HEK293 (cell line): ENCODE data around the gene HOXA11.
A peak's percentile ranks its signal among the peaks of the same experiment; 100 is the strongest.

Experiments used
- HOXD13 ChIP-seq: sonication (generic); formaldehyde crosslinking; IDR thresholded peaks from 2 replicates; pipeline ENCODE4 v1.8.0; 2022; ENCODE audit warnings: missing genetic modification reagents, borderline replicate concordance
- SCRT2 ChIP-seq: fragments of 450-650 bp; formaldehyde crosslinking; IDR thresholded peaks from 2 replicates; pipeline ENCODE4 v1.5.1; 2016; ENCODE audit warnings: missing biosample characterization, missing genetic modification characterization
- TRIM28 ChIP-seq: IDR thresholded peaks from 2 replicates; pipeline ENCODE4 v1.6.1; 2011; ENCODE audit warnings: low read length, control low read depth, borderline replicate concordance
- YY2 ChIP-seq: fragments of 450-650 bp; formaldehyde crosslinking; IDR thresholded peaks from 2 replicates; pipeline ENCODE4 v1.5.1; 2016; ENCODE audit warnings: missing biosample characterization, missing genetic modification characterization
- ZBTB1 ChIP-seq: fragments of 450-650 bp; formaldehyde crosslinking; IDR thresholded peaks from 2 replicates; pipeline ENCODE4 v1.5.1; 2016; ENCODE audit warnings: missing biosample characterization, missing genetic modification characterization
- ZNF138 ChIP-seq: fragments of 450-650 bp; formaldehyde crosslinking; IDR thresholded peaks from 2 replicates; pipeline ENCODE4 v1.5.1; 2016; ENCODE audit warnings: missing biosample characterization, missing genetic modification characterization, borderline replicate concordance
- ZNF202 ChIP-seq: fragments of 450-650 bp; formaldehyde crosslinking; IDR thresholded peaks from 2 replicates; pipeline ENCODE4 v1.5.1; 2016; ENCODE audit warnings: missing biosample characterization, missing genetic modification characterization, borderline replicate concordance
- ZNF24 ChIP-seq: fragments of 450-650 bp; formaldehyde crosslinking; IDR thresholded peaks from 2 replicates; pipeline ENCODE4 v1.5.1; 2016; ENCODE audit warnings: missing biosample characterization, missing genetic modification characterization
- ZNF274 ChIP-seq, 2 experiments: fragments of 200-500 bp in 1 of 2; fragments of 450-650 bp in 1 of 2; sonication (Bioruptor generic) in 1 of 2; formaldehyde crosslinking in 1 of 2; IDR thresholded peaks; 2 replicates each; pipeline versions ENCODE4 v1.5.1 to v1.6.1; 2014 to 2016; ENCODE audit warnings: borderline replicate concordance in 1 of 2, inconsistent platforms in 1 of 2, low read length in 1 of 2, missing biosample characterization in 1 of 2, missing genetic modification characterization in 1 of 2
- ZNF311 ChIP-seq: fragments of 450-650 bp; formaldehyde crosslinking; IDR thresholded peaks from 2 replicates; pipeline ENCODE4 v1.5.1; 2017; ENCODE audit warnings: missing biosample characterization, missing genetic modification characterization, borderline replicate concordance
- ZNF473 ChIP-seq: fragments of 450-650 bp; formaldehyde crosslinking; IDR thresholded peaks from 2 replicates; pipeline ENCODE4 v1.5.1; 2017; ENCODE audit warnings: missing biosample characterization, missing genetic modification characterization
- ZNF555 ChIP-seq: fragments of 450-650 bp; formaldehyde crosslinking; conservative IDR thresholded peaks from 2 replicates; pipeline ENCODE4 v1.5.1; 2017; ENCODE audit warnings: missing biosample characterization, mild to moderate bottlenecking, missing genetic modification characterization, inconsistent platforms
- ZNF629 ChIP-seq: fragments of 450-650 bp; formaldehyde crosslinking; IDR thresholded peaks from 2 replicates; pipeline ENCODE4 v1.5.1; 2017; ENCODE audit warnings: missing biosample characterization, missing genetic modification characterization
- ZNF660 ChIP-seq: fragments of 450-650 bp; IDR thresholded peaks from 2 replicates; pipeline ENCODE4 v1.5.1; 2018; ENCODE audit warnings: missing biosample characterization, mild to moderate bottlenecking, missing genetic modification characterization
- ZNF670 ChIP-seq: fragments of 450-650 bp; formaldehyde crosslinking; IDR thresholded peaks from 2 replicates; pipeline ENCODE4 v1.5.1; 2016; ENCODE audit warnings: missing biosample characterization, missing genetic modification characterization, low read depth
- ZNF677 ChIP-seq: fragments of 450-650 bp; IDR thresholded peaks from 2 replicates; pipeline ENCODE4 v1.5.0; 2018; ENCODE audit warnings: missing biosample characterization, mild to moderate bottlenecking, missing genetic modification characterization, moderate library complexity
- TF ChIP-seq, protein P1 (sequence below): sonication (generic); formaldehyde crosslinking; IDR thresholded peaks from 2 replicates; pipeline ENCODE4 v1.8.1; 2022; ENCODE audit warnings: mild to moderate bottlenecking, moderate library complexity, missing genetic modification reagents
- TF ChIP-seq, protein P2 (sequence below): fragments of 450-650 bp; formaldehyde crosslinking; IDR thresholded peaks from 2 replicates; pipeline ENCODE4 v1.5.1; 2016; ENCODE audit warnings: missing biosample characterization, missing genetic modification characterization, low read depth
- TF ChIP-seq, protein P3 (sequence below): fragments of 450-650 bp; formaldehyde crosslinking; IDR thresholded peaks from 2 replicates; pipeline ENCODE4 v1.5.1; 2016; ENCODE audit warnings: missing biosample characterization, missing genetic modification characterization
- TF ChIP-seq, protein P4 (sequence below): fragments of 450-650 bp; formaldehyde crosslinking; IDR thresholded peaks from 2 replicates; pipeline ENCODE4 v1.5.1; 2016; ENCODE audit warnings: missing biosample characterization, missing genetic modification characterization
- TF ChIP-seq, protein P5 (sequence below): fragments of 450-650 bp; formaldehyde crosslinking; IDR thresholded peaks from 2 replicates; pipeline ENCODE4 v1.5.1; 2016; ENCODE audit warnings: missing biosample characterization, missing genetic modification characterization
- TF ChIP-seq, protein P6 (sequence below): fragments of 450-650 bp; formaldehyde crosslinking; IDR thresholded peaks from 2 replicates; pipeline ENCODE4 v1.5.1; 2016; ENCODE audit warnings: missing biosample characterization, missing genetic modification characterization

HOXA11 gene

DNA sequence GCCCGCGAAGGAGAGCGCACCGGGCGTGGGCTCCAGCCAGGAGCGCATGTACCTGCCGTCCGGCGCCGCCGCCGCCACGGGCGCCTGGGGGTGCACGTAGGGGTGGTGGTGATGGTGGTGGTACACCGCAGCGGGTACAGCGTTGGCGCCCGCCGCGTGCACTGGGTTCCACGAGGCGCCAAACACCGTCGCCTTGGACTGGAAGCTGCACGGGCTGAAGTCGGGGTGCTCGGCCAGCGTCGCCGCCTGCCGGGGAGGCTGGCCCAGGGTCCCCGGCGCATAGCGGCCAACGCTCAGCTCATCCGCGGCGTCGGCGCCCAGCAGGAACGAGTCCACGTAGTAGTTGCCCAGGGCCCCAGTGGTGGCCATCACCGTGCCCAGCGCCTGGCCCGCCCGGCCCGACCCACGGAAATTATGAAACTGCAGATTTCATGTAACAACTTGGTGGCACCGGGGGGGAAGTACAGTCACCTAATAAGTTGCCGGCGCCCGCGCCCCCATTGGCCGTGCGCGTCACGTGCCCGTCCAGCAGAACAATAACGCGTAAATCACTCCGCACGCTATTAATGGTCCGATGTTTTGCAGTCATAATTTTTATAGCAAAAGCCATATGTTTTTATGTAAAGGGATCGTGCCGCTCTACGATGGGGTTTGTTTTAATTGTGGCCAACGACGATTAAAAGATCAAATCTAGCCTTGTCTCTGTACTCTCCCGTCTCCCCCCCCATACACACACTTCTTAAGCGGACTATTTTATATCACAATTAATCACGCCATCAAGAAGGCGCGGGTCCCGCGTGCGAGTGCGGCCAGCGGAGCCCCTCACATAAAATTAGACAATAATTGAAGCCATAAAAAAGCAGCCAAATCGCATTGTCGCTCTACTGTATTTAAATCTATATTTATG is 19.7 kb downstream of the HOXA11 start, which contains the start of gene HOXA9 (continued):
- TF ChIP-seq, protein P1, sequence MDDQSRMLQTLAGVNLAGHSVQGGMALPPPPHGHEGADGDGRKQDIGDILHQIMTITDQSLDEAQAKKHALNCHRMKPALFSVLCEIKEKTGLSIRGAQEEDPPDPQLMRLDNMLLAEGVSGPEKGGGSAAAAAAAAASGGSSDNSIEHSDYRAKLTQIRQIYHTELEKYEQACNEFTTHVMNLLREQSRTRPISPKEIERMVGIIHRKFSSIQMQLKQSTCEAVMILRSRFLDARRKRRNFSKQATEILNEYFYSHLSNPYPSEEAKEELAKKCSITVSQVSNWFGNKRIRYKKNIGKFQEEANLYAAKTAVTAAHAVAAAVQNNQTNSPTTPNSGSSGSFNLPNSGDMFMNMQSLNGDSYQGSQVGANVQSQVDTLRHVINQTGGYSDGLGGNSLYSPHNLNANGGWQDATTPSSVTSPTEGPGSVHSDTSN (CRISPR knock-in tag), result no peak
- no peak; the same call in 1 of the 2 replicates for TF ChIP-seq YY2 (tag by site-specific recombination)
- TF ChIP-seq ZNF660 (tag by site-specific recombination), result no peak
- TF ChIP-seq, protein P2, sequence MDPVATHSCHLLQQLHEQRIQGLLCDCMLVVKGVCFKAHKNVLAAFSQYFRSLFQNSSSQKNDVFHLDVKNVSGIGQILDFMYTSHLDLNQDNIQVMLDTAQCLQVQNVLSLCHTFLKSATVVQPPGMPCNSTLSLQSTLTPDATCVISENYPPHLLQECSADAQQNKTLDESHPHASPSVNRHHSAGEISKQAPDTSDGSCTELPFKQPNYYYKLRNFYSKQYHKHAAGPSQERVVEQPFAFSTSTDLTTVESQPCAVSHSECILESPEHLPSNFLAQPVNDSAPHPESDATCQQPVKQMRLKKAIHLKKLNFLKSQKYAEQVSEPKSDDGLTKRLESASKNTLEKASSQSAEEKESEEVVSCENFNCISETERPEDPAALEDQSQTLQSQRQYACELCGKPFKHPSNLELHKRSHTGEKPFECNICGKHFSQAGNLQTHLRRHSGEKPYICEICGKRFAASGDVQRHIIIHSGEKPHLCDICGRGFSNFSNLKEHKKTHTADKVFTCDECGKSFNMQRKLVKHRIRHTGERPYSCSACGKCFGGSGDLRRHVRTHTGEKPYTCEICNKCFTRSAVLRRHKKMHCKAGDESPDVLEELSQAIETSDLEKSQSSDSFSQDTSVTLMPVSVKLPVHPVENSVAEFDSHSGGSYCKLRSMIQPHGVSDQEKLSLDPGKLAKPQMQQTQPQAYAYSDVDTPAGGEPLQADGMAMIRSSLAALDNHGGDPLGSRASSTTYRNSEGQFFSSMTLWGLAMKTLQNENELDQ, result peak; percentile 55; the same call in 1 of the 2 replicates
- TF ChIP-seq, protein P3, sequence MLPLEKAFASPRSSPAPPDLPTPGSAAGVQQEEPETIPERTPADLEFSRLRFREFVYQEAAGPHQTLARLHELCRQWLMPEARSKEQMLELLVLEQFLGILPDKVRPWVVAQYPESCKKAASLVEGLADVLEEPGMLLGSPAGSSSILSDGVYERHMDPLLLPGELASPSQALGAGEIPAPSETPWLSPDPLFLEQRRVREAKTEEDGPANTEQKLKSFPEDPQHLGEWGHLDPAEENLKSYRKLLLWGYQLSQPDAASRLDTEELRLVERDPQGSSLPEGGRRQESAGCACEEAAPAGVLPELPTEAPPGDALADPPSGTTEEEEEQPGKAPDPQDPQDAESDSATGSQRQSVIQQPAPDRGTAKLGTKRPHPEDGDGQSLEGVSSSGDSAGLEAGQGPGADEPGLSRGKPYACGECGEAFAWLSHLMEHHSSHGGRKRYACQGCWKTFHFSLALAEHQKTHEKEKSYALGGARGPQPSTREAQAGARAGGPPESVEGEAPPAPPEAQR, result no peak; the same call in 1 of the 2 replicates
- TF ChIP-seq, protein P4, sequence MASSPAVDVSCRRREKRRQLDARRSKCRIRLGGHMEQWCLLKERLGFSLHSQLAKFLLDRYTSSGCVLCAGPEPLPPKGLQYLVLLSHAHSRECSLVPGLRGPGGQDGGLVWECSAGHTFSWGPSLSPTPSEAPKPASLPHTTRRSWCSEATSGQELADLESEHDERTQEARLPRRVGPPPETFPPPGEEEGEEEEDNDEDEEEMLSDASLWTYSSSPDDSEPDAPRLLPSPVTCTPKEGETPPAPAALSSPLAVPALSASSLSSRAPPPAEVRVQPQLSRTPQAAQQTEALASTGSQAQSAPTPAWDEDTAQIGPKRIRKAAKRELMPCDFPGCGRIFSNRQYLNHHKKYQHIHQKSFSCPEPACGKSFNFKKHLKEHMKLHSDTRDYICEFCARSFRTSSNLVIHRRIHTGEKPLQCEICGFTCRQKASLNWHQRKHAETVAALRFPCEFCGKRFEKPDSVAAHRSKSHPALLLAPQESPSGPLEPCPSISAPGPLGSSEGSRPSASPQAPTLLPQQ (tag by site-specific recombination), result 0 out of 2 replicates have a peak, but pooled peaks have one; percentile 44
- TF ChIP-seq ZNF670, result no peak
- peak; percentile 76; the same call in 1 of the 2 replicates for TF ChIP-seq HOXD13 (CRISPR knock-in tag)
- no peak for TF ChIP-seq ZNF473 (tag by site-specific recombination)
- TF ChIP-seq ZNF274 (IDR thresholded peaks at IDR 0.05; ENCODE audit: low read length), result no peak
- TF ChIP-seq ZNF274 (tag by site-specific recombination; IDR thresholded peaks at IDR 0.05; ENCODE audit: borderline replicate concordance), result no peak
- TF ChIP-seq, protein P5, sequence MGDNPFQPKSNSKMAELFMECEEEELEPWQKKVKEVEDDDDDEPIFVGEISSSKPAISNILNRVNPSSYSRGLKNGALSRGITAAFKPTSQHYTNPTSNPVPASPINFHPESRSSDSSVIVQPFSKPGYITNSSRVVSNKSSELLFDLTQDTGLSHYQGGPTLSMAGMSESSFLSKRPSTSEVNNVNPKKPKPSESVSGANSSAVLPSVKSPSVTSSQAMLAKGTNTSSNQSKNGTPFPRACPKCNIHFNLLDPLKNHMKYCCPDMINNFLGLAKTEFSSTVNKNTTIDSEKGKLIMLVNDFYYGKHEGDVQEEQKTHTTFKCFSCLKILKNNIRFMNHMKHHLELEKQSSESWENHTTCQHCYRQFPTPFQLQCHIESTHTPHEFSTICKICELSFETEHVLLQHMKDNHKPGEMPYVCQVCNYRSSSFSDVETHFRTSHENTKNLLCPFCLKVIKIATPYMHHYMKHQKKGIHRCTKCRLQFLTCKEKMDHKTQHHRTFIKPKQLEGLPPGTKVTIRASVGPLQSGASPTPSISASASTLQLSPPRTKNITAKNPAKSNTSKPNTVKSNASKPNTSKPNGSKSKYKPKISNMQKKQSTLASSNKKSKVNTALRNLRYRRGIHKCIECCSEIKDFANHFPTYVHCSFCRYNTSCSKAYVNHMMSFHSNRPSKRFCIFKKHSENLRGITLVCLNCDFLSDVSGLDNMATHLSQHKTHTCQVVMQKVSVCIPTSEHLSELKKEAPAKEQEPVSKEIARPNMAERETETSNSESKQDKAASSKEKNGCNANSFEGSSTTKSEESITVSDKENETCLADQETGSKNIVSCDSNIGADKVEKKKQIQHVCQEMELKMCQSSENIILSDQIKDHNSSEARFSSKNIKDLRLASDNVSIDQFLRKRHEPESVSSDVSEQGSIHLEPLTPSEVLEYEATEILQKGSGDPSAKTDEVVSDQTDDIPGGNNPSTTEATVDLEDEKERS (tag by site-specific recombination), result no peak
- no peak for TF ChIP-seq ZNF202
- TF ChIP-seq ZNF311 (tag by site-specific recombination), result no peak
- TF ChIP-seq ZBTB1, result peak; percentile 74; the same call in 1 of the 2 replicates
- TF ChIP-seq, protein P6, sequence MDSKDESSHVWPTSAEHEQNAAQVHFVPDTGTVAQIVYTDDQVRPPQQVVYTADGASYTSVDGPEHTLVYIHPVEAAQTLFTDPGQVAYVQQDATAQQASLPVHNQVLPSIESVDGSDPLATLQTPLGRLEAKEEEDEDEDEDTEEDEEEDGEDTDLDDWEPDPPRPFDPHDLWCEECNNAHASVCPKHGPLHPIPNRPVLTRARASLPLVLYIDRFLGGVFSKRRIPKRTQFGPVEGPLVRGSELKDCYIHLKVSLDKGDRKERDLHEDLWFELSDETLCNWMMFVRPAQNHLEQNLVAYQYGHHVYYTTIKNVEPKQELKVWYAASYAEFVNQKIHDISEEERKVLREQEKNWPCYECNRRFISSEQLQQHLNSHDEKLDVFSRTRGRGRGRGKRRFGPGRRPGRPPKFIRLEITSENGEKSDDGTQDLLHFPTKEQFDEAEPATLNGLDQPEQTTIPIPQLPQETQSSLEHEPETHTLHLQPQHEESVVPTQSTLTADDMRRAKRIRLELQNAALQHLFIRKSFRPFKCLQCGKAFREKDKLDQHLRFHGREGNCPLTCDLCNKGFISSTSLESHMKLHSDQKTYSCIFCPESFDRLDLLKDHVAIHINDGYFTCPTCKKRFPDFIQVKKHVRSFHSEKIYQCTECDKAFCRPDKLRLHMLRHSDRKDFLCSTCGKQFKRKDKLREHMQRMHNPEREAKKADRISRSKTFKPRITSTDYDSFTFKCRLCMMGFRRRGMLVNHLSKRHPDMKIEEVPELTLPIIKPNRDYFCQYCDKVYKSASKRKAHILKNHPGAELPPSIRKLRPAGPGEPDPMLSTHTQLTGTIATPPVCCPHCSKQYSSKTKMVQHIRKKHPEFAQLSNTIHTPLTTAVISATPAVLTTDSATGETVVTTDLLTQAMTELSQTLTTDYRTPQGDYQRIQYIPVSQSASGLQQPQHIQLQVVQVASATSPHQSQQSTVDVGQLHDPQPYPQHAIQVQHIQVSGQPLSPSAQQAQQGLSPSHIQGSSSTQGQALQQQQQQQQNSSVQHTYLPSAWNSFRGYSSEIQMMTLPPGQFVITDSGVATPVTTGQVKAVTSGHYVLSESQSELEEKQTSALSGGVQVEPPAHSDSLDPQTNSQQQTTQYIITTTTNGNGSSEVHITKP, result peak; percentile 65; the same call in 1 of the 2 replicates
- TF ChIP-seq ZNF629, result peak; percentile 90
- TF ChIP-seq ZNF24 (tag by site-specific recombination), result peak; percentile 87; the same call in 1 of the 2 replicates
- TF ChIP-seq SCRT2 (tag by site-specific recombination), result peak; percentile 58
- TF ChIP-seq ZNF677 (tag by site-specific recombination), result no peak
- no peak for TF ChIP-seq ZNF555 (tag by site-specific recombination)
- no peak for TF ChIP-seq TRIM28
- TF ChIP-seq ZNF138 (tag by site-specific recombination), result no peak
